Gastroesophageal sphincter (tissue), 3 donors: Measurements from ENCODE around the gene MYLK4.

ENCODE experiments used
- POLR2A ChIP-seq, 2 donors: fragments of 450-650 bp; IDR thresholded peaks; one replicate each; pipeline ENCODE4 v1.6.1; 2017; ENCODE audit warnings: antibody characterized with exemption in 2 of 2, mild to moderate bottlenecking in 2 of 2, moderate library complexity in 1 of 2
- TF ChIP-seq, protein P1 (sequence below), 4 experiments: fragments of 200-600 bp in 2 of 4; fragments of 450-650 bp in 2 of 4; sonication (generic) in 1 of 4; IDR thresholded peaks; one replicate each; pipeline ENCODE4 v1.5.1; 2017 to 2019; ENCODE audit warnings: antibody characterized with exemption in 4 of 4, mild to moderate bottlenecking in 2 of 4, moderate library complexity in 2 of 4

DNA sequence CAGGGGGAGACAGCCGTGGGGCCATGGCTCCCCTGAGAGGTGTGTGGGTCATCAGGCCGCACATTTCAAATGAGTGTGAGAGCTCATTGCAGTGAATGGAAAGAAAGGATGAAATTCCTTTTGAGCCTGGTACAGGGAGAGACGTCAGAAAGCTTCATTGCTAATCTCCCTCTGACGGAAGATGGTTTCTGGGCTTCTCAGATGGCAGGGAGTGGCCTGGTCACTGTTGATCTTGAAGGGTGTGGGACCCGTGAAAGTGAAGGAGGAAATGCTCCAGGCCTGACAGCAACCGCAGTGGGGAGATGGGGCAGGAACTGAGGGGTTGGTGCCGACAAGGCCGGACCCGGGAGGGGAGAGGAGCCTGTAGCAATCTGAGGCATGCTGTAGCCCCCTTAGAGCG is 127.4 kb downstream of the MYLK4 start:
- TF ChIP-seq, protein P1, sequence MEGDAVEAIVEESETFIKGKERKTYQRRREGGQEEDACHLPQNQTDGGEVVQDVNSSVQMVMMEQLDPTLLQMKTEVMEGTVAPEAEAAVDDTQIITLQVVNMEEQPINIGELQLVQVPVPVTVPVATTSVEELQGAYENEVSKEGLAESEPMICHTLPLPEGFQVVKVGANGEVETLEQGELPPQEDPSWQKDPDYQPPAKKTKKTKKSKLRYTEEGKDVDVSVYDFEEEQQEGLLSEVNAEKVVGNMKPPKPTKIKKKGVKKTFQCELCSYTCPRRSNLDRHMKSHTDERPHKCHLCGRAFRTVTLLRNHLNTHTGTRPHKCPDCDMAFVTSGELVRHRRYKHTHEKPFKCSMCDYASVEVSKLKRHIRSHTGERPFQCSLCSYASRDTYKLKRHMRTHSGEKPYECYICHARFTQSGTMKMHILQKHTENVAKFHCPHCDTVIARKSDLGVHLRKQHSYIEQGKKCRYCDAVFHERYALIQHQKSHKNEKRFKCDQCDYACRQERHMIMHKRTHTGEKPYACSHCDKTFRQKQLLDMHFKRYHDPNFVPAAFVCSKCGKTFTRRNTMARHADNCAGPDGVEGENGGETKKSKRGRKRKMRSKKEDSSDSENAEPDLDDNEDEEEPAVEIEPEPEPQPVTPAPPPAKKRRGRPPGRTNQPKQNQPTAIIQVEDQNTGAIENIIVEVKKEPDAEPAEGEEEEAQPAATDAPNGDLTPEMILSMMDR (IDR thresholded peaks at IDR 0.05) = no peak
- no peak for TF ChIP-seq POLR2A (IDR thresholded peaks at IDR 0.05)
